Gastrocnemius medialis (tissue), 4 donors: ENCODE measurements around the gene TMEM158.

Experiments
- POLR2A ChIP-seq, 2 donors: fragments of 450-650 bp; IDR thresholded peaks; one replicate each; pipeline ENCODE4 v1.6.1; 2017; ENCODE audit warnings: antibody characterized with exemption in 2 of 2, mild to moderate bottlenecking in 2 of 2, moderate library complexity in 2 of 2
- TF ChIP-seq, protein P1 (sequence below), 5 experiments: fragments of 450-650 bp in 3 of 5; fragments of 200-600 bp in 2 of 5; sonication (generic) in 2 of 5; IDR thresholded peaks in 4 of 5; conservative IDR thresholded peaks in 1 of 5; 1 replicate in 4 of 5; 2 replicates in 1 of 5; pipeline ENCODE4 v1.5.1; 2016 to 2019; ENCODE audit warnings: antibody characterized with exemption in 5 of 5, mild to moderate bottlenecking in 3 of 5, moderate library complexity in 3 of 5

DNA sequence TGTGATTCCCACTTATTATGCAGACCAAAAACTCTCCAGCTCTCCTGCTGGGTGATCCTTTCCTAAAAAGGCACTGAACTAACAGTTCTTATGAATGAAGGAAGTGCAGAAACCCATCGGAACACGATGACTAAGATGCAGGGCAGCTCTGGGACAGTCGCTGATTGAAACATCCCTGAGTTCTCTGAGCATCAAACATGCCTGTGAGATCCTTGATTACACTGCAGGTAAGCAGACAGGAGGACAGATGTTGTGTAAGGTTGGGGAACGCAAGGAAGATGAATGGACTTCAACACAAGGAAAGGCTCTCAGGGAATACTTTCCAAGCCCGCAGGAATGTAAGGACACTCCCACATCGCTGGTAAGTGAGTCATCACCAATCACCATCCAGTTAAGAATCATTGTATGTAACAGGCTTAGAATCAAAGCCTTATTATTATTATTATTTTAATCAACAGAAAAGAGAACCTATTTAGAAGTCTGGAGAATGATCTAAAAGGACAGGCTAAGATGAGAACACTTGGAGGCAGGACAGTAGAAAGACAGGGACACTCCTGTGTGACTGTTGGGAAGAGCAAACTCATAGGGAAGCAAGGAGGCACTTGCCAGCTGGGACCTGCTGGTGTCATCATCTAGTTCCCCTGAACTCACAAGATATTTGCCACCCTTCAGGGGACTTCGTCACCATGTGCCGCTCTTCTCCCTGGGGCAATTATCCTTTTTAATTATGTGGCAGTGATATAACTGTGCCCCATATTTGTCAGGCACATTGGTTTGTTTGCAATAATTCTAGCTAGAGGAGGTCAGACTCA is 26.0 kb downstream of the TMEM158 start:
- TF ChIP-seq, protein P1, sequence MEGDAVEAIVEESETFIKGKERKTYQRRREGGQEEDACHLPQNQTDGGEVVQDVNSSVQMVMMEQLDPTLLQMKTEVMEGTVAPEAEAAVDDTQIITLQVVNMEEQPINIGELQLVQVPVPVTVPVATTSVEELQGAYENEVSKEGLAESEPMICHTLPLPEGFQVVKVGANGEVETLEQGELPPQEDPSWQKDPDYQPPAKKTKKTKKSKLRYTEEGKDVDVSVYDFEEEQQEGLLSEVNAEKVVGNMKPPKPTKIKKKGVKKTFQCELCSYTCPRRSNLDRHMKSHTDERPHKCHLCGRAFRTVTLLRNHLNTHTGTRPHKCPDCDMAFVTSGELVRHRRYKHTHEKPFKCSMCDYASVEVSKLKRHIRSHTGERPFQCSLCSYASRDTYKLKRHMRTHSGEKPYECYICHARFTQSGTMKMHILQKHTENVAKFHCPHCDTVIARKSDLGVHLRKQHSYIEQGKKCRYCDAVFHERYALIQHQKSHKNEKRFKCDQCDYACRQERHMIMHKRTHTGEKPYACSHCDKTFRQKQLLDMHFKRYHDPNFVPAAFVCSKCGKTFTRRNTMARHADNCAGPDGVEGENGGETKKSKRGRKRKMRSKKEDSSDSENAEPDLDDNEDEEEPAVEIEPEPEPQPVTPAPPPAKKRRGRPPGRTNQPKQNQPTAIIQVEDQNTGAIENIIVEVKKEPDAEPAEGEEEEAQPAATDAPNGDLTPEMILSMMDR (IDR thresholded peaks at IDR 0.05 in 4 of 5, conservative IDR thresholded peaks at IDR 0.05 in 1 of 5), result no peak
- no peak for TF ChIP-seq POLR2A (IDR thresholded peaks at IDR 0.05)
